Measurements from ENCODE around the gene TXNDC17. TPM values are rescaled to one million over a fixed set of nuclear protein-coding genes. Genes with fewer than 3 reads are reported as not detected.

The TXNDC17 gene
- total RNA-seq, 4 donors from 2014 or later, result 31.8 to 124 (median 85.6) TPM

DNA sequence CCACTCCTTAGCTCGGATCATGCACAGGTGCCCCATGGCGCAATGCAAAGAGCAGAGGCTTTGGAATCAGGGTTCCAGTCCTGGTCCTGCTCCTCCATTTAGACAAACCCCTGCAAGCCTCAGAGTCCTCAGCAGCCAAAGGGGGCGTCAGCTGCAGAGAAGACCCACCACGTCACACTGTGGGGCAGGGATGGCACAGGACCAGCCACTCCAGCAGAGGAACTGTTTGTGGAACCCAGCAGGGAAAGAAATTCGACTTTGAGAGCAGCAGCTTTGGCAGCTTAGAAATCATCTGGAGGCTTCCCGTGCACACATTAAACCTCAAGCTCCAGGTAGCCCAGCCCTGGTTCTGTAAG lies 35.9 kb downstream of the TXNDC17 start:
- no peak for DNase-seq (ENCODE audit: low spot score in 2 of 2)
- Histone ChIP-seq H3K4me3 (no peak overlapping the region), H3K27ac (no peak overlapping the region), H3K9me3 (no peaks in the 10 kb centered on the region), H3K36me3 (no peaks in the 10 kb centered on the region), H3K4me1 (no peaks in the 10 kb centered on the region), H3K27me3 (peaks cover 0 to 22% of the 10 kb centered on the region in 2 donors)
- TF ChIP-seq POLR2A (IDR thresholded peaks at IDR 0.05) (no peak), EP300 (IDR thresholded peaks at IDR 0.05) (no peak)
- WGBS, 2 donors, result 70 to 80% methylated on average over 6 of the region's 6 CpGs

DNA sequence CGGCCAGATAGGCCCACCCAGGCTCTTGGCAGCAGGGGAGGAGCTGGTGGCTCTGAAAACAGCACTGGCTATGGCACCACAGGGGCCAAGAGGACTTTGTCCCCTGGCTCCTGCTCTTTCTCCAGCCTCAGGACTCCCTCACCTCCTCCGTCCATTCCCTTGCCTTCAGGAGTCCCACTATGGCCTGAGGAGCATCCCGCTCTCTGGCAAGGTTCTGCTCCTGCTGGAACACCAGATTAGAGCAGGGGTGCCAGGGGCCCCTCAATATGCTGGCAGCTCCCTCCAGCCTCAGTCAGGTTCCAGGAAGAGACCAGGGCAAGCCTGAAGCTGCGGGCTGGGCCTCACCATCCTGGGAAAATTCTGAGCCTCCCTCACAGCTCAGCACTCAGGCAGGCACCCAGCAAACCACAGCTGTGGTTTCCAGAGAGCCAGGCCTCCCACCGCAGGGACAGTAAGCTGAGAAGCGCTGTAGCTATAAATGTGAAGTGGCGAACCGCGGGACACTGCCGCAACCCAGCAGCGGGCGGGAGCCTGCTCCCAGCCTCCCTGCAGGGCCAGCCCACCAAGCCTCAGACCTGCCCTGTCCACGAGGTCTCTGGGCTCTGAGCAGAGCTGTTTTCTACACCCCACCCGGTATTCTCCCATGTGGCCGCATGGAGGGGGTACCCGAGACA lies 36.4 kb downstream of the TXNDC17 start:
- 46 to 60% methylated on average over 9 to 16 of the region's 16 CpGs for WGBS, 2 donors
- no peak overlapping the region for H3K27ac ChIP-seq
- TF ChIP-seq, protein P1, sequence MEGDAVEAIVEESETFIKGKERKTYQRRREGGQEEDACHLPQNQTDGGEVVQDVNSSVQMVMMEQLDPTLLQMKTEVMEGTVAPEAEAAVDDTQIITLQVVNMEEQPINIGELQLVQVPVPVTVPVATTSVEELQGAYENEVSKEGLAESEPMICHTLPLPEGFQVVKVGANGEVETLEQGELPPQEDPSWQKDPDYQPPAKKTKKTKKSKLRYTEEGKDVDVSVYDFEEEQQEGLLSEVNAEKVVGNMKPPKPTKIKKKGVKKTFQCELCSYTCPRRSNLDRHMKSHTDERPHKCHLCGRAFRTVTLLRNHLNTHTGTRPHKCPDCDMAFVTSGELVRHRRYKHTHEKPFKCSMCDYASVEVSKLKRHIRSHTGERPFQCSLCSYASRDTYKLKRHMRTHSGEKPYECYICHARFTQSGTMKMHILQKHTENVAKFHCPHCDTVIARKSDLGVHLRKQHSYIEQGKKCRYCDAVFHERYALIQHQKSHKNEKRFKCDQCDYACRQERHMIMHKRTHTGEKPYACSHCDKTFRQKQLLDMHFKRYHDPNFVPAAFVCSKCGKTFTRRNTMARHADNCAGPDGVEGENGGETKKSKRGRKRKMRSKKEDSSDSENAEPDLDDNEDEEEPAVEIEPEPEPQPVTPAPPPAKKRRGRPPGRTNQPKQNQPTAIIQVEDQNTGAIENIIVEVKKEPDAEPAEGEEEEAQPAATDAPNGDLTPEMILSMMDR (IDR thresholded peaks at IDR 0.05), result no peak
- no peak for TF ChIP-seq POLR2A (IDR thresholded peaks at IDR 0.05)
- no peak for TF ChIP-seq EP300 (IDR thresholded peaks at IDR 0.05)
- H3K36me3 ChIP-seq, result no peaks in the 10 kb centered on the region
- H3K27me3 ChIP-seq, result peaks cover 0 to 22% of the 10 kb centered on the region in 2 donors
- DNase-seq (ENCODE audit: low spot score in 2 of 2), result no peak
- no peak overlapping the region for H3K4me3 ChIP-seq
- no peaks in the 10 kb centered on the region for H3K4me1 ChIP-seq
- H3K9me3 ChIP-seq, result no peaks in the 10 kb centered on the region

DNA sequence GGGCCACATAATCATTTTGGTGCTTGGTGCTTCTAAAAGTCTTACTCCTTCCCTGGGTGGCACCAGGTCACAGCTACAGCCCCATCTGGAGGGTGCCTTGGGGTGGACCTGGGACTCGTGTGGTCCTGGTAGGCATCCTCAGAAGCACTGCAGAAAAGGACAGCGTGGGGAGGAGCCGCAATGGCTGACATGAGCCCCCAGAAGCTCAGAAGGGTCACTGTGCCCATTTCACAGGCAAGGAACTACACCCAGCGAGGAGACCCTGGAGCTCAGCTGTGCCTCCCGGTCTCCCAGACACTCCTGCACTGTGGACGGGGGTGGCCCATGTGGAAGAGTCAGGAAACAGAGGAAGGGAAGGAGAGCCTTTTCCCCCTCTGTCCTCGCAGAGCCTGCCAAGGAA lies 37.1 kb downstream of the TXNDC17 start:
- Histone ChIP-seq H3K9me3 (no peaks in the 10 kb centered on the region), H3K36me3 (no peaks in the 10 kb centered on the region), H3K27me3 (peaks cover 0 to 22% of the 10 kb centered on the region in 2 donors), H3K4me3 (no peak overlapping the region), H3K27ac (no peak overlapping the region), H3K4me1 (no peaks in the 10 kb centered on the region)
- DNase-seq (ENCODE audit: low spot score in 2 of 2), result no peak
- no peak for TF ChIP-seq POLR2A (IDR thresholded peaks at IDR 0.05)
- no peak for TF ChIP-seq EP300 (IDR thresholded peaks at IDR 0.05)
- TF ChIP-seq, protein P1 (IDR thresholded peaks at IDR 0.05), result no peak
- WGBS, 2 donors, result 71 to 74% methylated on average over 7 of the region's 7 CpGs

DNA sequence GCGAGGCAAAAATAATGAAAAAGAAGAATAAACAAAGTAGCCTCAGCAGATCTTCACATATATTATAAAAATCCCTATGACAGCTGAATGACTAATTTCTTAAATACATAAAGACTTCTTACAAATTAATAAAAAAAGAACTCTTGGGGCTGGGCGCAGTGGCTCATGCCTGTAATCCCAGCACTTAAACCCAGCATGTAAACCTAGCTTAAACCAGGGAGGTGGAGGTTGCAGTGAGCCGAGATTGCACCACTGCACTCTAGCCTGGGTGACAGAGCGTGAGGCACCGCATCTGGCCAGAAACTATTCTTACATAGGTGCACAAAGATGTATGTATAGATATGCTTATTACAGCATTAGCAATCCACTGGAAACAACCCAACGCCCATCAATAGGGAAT lies 38.4 kb downstream of the TXNDC17 start:
- DNase-seq (ENCODE audit: low spot score in 2 of 2), result no peak
- Histone ChIP-seq H3K4me3 (no peak overlapping the region), H3K9me3 (no peaks in the 10 kb centered on the region), H3K27me3 (peaks cover 0 to 22% of the 10 kb centered on the region in 2 donors), H3K27ac (no peak overlapping the region), H3K36me3 (no peaks in the 10 kb centered on the region), H3K4me1 (no peaks in the 10 kb centered on the region)
- 75 to 76% methylated on average over 6 of the region's 6 CpGs for WGBS, 2 donors
- TF ChIP-seq, protein P1 (IDR thresholded peaks at IDR 0.05), result no peak
- TF ChIP-seq EP300 (IDR thresholded peaks at IDR 0.05), result no peak

DNA sequence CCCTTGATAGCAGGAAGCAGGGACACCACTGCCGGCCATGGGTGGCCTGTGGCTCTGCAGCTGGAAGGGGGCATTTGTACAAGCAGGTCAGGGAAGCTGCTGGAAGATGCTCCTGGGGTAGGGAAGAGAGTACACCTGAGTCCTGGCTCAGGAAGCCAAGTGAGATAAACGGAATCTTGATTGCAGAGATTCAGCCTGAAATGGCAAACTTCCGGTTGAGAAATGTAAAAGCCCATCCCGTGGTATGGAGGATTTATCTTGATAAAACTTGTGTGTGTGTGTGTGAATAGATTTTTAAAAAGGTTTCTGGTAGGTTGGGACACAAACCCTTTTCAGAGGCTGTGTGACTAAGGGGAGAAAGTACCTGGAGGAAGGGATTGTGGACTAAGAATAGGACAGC lies 40.3 kb downstream of the TXNDC17 start:
- DNase-seq (ENCODE audit: low spot score in 2 of 2), result no peak

More for the DNA sequence above, 40.3 kb downstream of the TXNDC17 start:
- H3K4me1 ChIP-seq, result no peaks in the 10 kb centered on the region
- H3K36me3 ChIP-seq, result no peaks in the 10 kb centered on the region
- no peak overlapping the region for H3K4me3 ChIP-seq
- peaks cover 0 to 22% of the 10 kb centered on the region in 2 donors for H3K27me3 ChIP-seq
- no peak overlapping the region for H3K27ac ChIP-seq
- H3K9me3 ChIP-seq, result no peaks in the 10 kb centered on the region
- TF ChIP-seq POLR2A (IDR thresholded peaks at IDR 0.05) (no peak), EP300 (IDR thresholded peaks at IDR 0.05) (no peak)
- TF ChIP-seq, protein P1 (IDR thresholded peaks at IDR 0.05), result no peak
- 69 to 75% methylated on average over 4 of the region's 4 CpGs for WGBS, 2 donors

Measured in tibial nerve (tissue), 4 donors.